C4-2B (cell line): Measurements from ENCODE around the gene CAPN9.

Experiments used
- CTCF ChIP-seq: fragments of 450-650 bp; conservative IDR thresholded peaks from 2 replicates; pipeline ENCODE4 v1.5.1; 2017; ENCODE audit warnings: mild to moderate bottlenecking
- ZFX ChIP-seq: fragments of 450-650 bp; IDR thresholded peaks from 2 replicates; pipeline ENCODE4 v1.6.1; 2017

DNA sequence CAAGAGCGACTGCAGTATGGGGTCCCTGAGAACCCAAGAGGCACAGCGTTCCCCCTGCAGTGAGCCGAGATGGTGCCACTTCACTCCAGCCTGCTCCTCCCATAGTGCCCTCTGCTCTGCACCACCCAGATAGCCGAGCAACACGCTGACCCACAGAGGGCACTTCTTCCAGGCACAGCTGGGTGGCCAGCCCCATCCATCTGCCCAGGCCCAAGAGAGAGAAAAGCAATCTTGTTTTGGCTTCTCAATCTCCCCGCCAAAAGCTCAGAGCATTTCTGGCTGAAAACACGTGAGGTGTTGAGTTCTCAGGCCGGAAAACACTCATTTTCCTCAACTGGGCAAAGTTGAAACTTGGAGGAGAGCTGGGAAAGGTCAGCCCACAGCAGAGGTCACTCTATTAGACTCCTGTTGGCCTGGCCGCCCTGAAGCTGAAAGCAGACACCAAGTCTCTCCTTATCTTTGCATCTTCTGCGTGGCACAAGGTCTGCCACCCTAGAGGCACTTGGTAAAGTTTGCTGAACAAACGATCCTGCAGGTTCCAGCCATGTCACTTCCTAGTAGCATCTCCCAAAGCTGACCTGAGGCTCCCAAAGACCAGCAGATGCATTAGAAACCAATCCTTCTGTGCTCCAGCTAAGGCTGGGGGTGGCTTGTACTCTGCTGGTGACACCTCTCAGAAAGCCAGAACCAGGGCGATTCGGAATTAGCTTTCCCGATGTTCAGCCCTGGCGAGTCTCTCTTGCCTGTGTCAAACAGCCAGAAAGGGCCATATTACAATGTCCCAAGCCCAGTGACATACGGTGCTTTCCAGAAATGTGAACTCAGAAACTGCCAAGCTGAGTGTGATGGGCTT is 10.9 kb downstream of the CAPN9 start:
- TF ChIP-seq CTCF (no peak), ZFX (no peak)
